Measurements from ENCODE around the gene SHISA9. TPM values are rescaled to one million over a fixed set of nuclear protein-coding genes. Genes with fewer than 3 reads are reported as not detected.

SHISA9 gene
- total RNA-seq, 1 donor: not detected

GRCh38 chr16:12999368-12999767 lies 98.0 kb downstream of the SHISA9 start:
- H3K27me3 ChIP-seq (ENCODE audit: insufficient read depth, low read length): no peaks in the 10 kb centered on the region
- no peak overlapping the region for H3K4me3 ChIP-seq (ENCODE audit: low read length)
- H3K4me1 ChIP-seq (ENCODE audit: insufficient read depth, low read length): no peaks in the 10 kb centered on the region
- H3K9me3 ChIP-seq (ENCODE audit: low read depth, low read length): no peaks in the 10 kb centered on the region

- no peak overlapping the region for H3K4me3 ChIP-seq (ENCODE audit: low read length)
- no peaks in the 10 kb centered on the region for H3K4me1 ChIP-seq (ENCODE audit: insufficient read depth, low read length)
- no peaks in the 10 kb centered on the region for H3K9me3 ChIP-seq (ENCODE audit: low read depth, low read length)
These were observed 104.4 kb downstream of the SHISA9 start for GRCh38 chr16:13005721-13006247.

GRCh38 chr16:13012601-13013000 lies 111.2 kb downstream of the SHISA9 start:
- H3K4me1 ChIP-seq (ENCODE audit: insufficient read depth, low read length): no peaks in the 10 kb centered on the region
- H3K27me3 ChIP-seq (ENCODE audit: insufficient read depth, low read length): no peaks in the 10 kb centered on the region
- H3K9me3 ChIP-seq (ENCODE audit: low read depth, low read length): no peaks in the 10 kb centered on the region
- no peak overlapping the region for H3K4me3 ChIP-seq (ENCODE audit: low read length)

More at GRCh38 chr16:13005721-13006247, 104.4 kb downstream of the SHISA9 start:
- H3K27me3 ChIP-seq (ENCODE audit: insufficient read depth, low read length): no peaks in the 10 kb centered on the region

GRCh38 chr16:13013043-13013442 lies 111.6 kb downstream of the SHISA9 start:
- H3K4me1 ChIP-seq (ENCODE audit: insufficient read depth, low read length): no peaks in the 10 kb centered on the region
- H3K4me3 ChIP-seq (ENCODE audit: low read length): no peak overlapping the region
- H3K9me3 ChIP-seq (ENCODE audit: low read depth, low read length): no peaks in the 10 kb centered on the region
- H3K27me3 ChIP-seq (ENCODE audit: insufficient read depth, low read length): no peaks in the 10 kb centered on the region

GRCh38 chr16:13014476-13014875 lies 113.1 kb downstream of the SHISA9 start:
- Histone ChIP-seq H3K4me1 (ENCODE audit: insufficient read depth, low read length) (no peaks in the 10 kb centered on the region), H3K9me3 (ENCODE audit: low read depth, low read length) (no peaks in the 10 kb centered on the region), H3K27me3 (ENCODE audit: insufficient read depth, low read length) (no peaks in the 10 kb centered on the region), H3K4me3 (ENCODE audit: low read length) (no peak overlapping the region)

- no peaks in the 10 kb centered on the region for H3K9me3 ChIP-seq (ENCODE audit: low read depth, low read length)
- no peak overlapping the region for H3K4me3 ChIP-seq (ENCODE audit: low read length)
- no peaks in the 10 kb centered on the region for H3K27me3 ChIP-seq (ENCODE audit: insufficient read depth, low read length)
- no peaks in the 10 kb centered on the region for H3K4me1 ChIP-seq (ENCODE audit: insufficient read depth, low read length)
These were observed 116.6 kb downstream of the SHISA9 start for GRCh38 chr16:13018026-13018425.

GRCh38 chr16:13021996-13022395 lies 120.6 kb downstream of the SHISA9 start:
- Histone ChIP-seq H3K4me3 (ENCODE audit: low read length) (no peak overlapping the region), H3K4me1 (ENCODE audit: insufficient read depth, low read length) (no peaks in the 10 kb centered on the region), H3K27me3 (ENCODE audit: insufficient read depth, low read length) (no peaks in the 10 kb centered on the region), H3K9me3 (ENCODE audit: low read depth, low read length) (no peaks in the 10 kb centered on the region)

GRCh38 chr16:13029786-13030185 lies 128.4 kb downstream of the SHISA9 start:
- Histone ChIP-seq H3K4me3 (ENCODE audit: low read length) (no peak overlapping the region), H3K4me1 (ENCODE audit: insufficient read depth, low read length) (no peaks in the 10 kb centered on the region), H3K27me3 (ENCODE audit: insufficient read depth, low read length) (no peaks in the 10 kb centered on the region), H3K9me3 (ENCODE audit: low read depth, low read length) (no peaks in the 10 kb centered on the region)

- Histone ChIP-seq H3K9me3 (ENCODE audit: low read depth, low read length) (no peaks in the 10 kb centered on the region), H3K4me3 (ENCODE audit: low read length) (no peak overlapping the region), H3K4me1 (ENCODE audit: insufficient read depth, low read length) (no peaks in the 10 kb centered on the region), H3K27me3 (ENCODE audit: insufficient read depth, low read length) (no peaks in the 10 kb centered on the region)
These were observed 129.4 kb downstream of the SHISA9 start for GRCh38 chr16:13030769-13031168.

GRCh38 chr16:13032911-13033310 lies 131.5 kb downstream of the SHISA9 start:
- Histone ChIP-seq H3K27me3 (ENCODE audit: insufficient read depth, low read length) (no peaks in the 10 kb centered on the region), H3K9me3 (ENCODE audit: low read depth, low read length) (no peaks in the 10 kb centered on the region), H3K4me1 (ENCODE audit: insufficient read depth, low read length) (no peaks in the 10 kb centered on the region), H3K4me3 (ENCODE audit: low read length) (no peak overlapping the region)

- Histone ChIP-seq H3K4me3 (ENCODE audit: low read length) (no peak overlapping the region), H3K9me3 (ENCODE audit: low read depth, low read length) (no peaks in the 10 kb centered on the region), H3K27me3 (ENCODE audit: insufficient read depth, low read length) (no peaks in the 10 kb centered on the region), H3K4me1 (ENCODE audit: insufficient read depth, low read length) (no peaks in the 10 kb centered on the region)
These were observed 135.2 kb downstream of the SHISA9 start for GRCh38 chr16:13036600-13036999.

GRCh38 chr16:13038591-13038990 lies 137.2 kb downstream of the SHISA9 start:
- H3K27me3 ChIP-seq (ENCODE audit: insufficient read depth, low read length): no peaks in the 10 kb centered on the region
- H3K9me3 ChIP-seq (ENCODE audit: low read depth, low read length): no peaks in the 10 kb centered on the region
- no peak overlapping the region for H3K4me3 ChIP-seq (ENCODE audit: low read length)
- no peaks in the 10 kb centered on the region for H3K4me1 ChIP-seq (ENCODE audit: insufficient read depth, low read length)

- H3K4me1 ChIP-seq (ENCODE audit: insufficient read depth, low read length): no peaks in the 10 kb centered on the region
- no peaks in the 10 kb centered on the region for H3K9me3 ChIP-seq (ENCODE audit: low read depth, low read length)
- H3K27me3 ChIP-seq (ENCODE audit: insufficient read depth, low read length): no peaks in the 10 kb centered on the region
- no peak overlapping the region for H3K4me3 ChIP-seq (ENCODE audit: low read length)
These were observed 138.1 kb downstream of the SHISA9 start for GRCh38 chr16:13039526-13039925.

- no peaks in the 10 kb centered on the region for H3K9me3 ChIP-seq (ENCODE audit: low read depth, low read length)
- H3K4me1 ChIP-seq (ENCODE audit: insufficient read depth, low read length): no peaks in the 10 kb centered on the region
- no peaks in the 10 kb centered on the region for H3K27me3 ChIP-seq (ENCODE audit: insufficient read depth, low read length)
- H3K4me3 ChIP-seq (ENCODE audit: low read length): no peak overlapping the region
These were observed 139.8 kb downstream of the SHISA9 start for GRCh38 chr16:13041180-13041579.

- Histone ChIP-seq H3K4me1 (ENCODE audit: insufficient read depth, low read length) (no peaks in the 10 kb centered on the region), H3K27me3 (ENCODE audit: insufficient read depth, low read length) (no peaks in the 10 kb centered on the region), H3K9me3 (ENCODE audit: low read depth, low read length) (no peaks in the 10 kb centered on the region), H3K4me3 (ENCODE audit: low read length) (no peak overlapping the region)
These were observed 140.4 kb downstream of the SHISA9 start for GRCh38 chr16:13041646-13042290.

GRCh38 chr16:13042291-13042685 lies 140.9 kb downstream of the SHISA9 start:
- Histone ChIP-seq H3K4me3 (ENCODE audit: low read length) (no peak overlapping the region), H3K4me1 (ENCODE audit: insufficient read depth, low read length) (no peaks in the 10 kb centered on the region), H3K27me3 (ENCODE audit: insufficient read depth, low read length) (no peaks in the 10 kb centered on the region), H3K9me3 (ENCODE audit: low read depth, low read length) (no peaks in the 10 kb centered on the region)

Measured in mononuclear cell (primary cell).